Right lobe of liver (tissue), 6 donors: ENCODE data around the gene MEA1. TPM values are rescaled to one million over a fixed set of nuclear protein-coding genes. Genes with fewer than 3 reads are reported as not detected.
A peak's percentile ranks its signal among the peaks of the same experiment; 100 is the strongest.

Source experiments
- ATAC-seq, 4 donors: fragments of 200-7000 bp; cut with Tn5 transposase; one replicate each; pipeline ENCODE4 v1.9.1; 2020; ENCODE audit warnings: mild to moderate bottlenecking in 4 of 4, moderate library complexity in 4 of 4
- DNase-seq, 3 donors: peaks; one replicate each; pipeline ENCODE4 v3.0.0-alpha.2; 2020
- H3K27ac ChIP-seq, 3 donors: fragments of 200-600 bp; one replicate each; pipeline ENCODE4 v1.8.0; 2022
- H3K27me3 ChIP-seq, 2 donors: fragments of 200-600 bp; one replicate each; pipeline ENCODE4 v1.8.0; 2022
- H3K36me3 ChIP-seq, 4 donors: fragments of 200-600 bp; sonication (generic) in 1 of 4; one replicate each; pipeline versions ENCODE4 v1.5.1 to v1.8.0; 2017 to 2022; ENCODE audit warnings: control low read depth in 1 of 4
- H3K4me1 ChIP-seq, 4 donors: fragments of 200-600 bp; sonication (generic) in 1 of 4; one replicate each; pipeline versions ENCODE4 v1.5.1 to v1.8.0; 2017 to 2022; ENCODE audit warnings: control low read depth in 1 of 4
- H3K4me3 ChIP-seq, 3 donors: fragments of 200-600 bp; one replicate each; pipeline ENCODE4 v1.8.0; 2022
- H3K9me3 ChIP-seq, 4 donors: fragments of 200-600 bp; sonication (generic) in 1 of 4; one replicate each; pipeline versions ENCODE4 v1.5.1 to v1.8.0; 2017 to 2022; ENCODE audit warnings: control low read depth in 1 of 4
- CTCF ChIP-seq, 4 donors: fragments of 200-600 bp in 3 of 4; fragments of 450-650 bp in 1 of 4; IDR thresholded peaks; one replicate each; pipeline versions ENCODE4 v1.5.1 to v1.8.0; 2016 to 2022; ENCODE audit warnings: antibody characterized with exemption in 4 of 4, mild to moderate bottlenecking in 2 of 4
- POLR2A ChIP-seq: fragments of 450-650 bp; IDR thresholded peaks from one replicate; pipeline ENCODE4 v1.6.1; 2017; ENCODE audit warnings: antibody characterized with exemption, mild to moderate bottlenecking
- WGBS: methylation state at CpG from one replicate; pipeline ENCODE4 v1.1.6; 2018; ENCODE audit warnings: low coverage, low lambda C conversion rate; ENCODE audit not compliant: insufficient coverage; ENCODE audit errors: missing lambda C conversion rate; 5-methylcytosine and 5-hydroxymethylcytosine counted together
- intact Hi-C, 2 donors: fragments of 100-400 bp; cut with DNase I; formaldehyde crosslinking; loops; one replicate each; pipeline versions ENCODE4 v1.11.2 to v1.14.1; 2022
- total RNA-seq, 6 experiments: library from RNA; depleted of rRNA in 2 of 6; stranded (reverse); fragments of >200 nt in 2 of 6; fragmentation: NEBNext Ultra II Directional in 3 of 6; extraction: Animal tissue kit (Norgen Biotek cat#: 25700) in 3 of 6; gene quantifications; one replicate each; pipeline versions ENCODE4 v1.1.0 to v1.2.4, GENCODE V29; 2016 to 2023
- donor health status: DM: no; HTN: yes; CAD: no.
- donor health status: DM: no; HTN: no; CAD: no.
- donor health status: DM: no; HTN: no; CAD: no.
- donor health status: DM: no; HTN: yes; CAD: no.
- donor health status: DM: no; HTN: yes; CAD: no.

Gene MEA1
- total RNA-seq, 6 experiments from 2014 or later: 19.1 to 39.1 (median 25.2) TPM

DNA sequence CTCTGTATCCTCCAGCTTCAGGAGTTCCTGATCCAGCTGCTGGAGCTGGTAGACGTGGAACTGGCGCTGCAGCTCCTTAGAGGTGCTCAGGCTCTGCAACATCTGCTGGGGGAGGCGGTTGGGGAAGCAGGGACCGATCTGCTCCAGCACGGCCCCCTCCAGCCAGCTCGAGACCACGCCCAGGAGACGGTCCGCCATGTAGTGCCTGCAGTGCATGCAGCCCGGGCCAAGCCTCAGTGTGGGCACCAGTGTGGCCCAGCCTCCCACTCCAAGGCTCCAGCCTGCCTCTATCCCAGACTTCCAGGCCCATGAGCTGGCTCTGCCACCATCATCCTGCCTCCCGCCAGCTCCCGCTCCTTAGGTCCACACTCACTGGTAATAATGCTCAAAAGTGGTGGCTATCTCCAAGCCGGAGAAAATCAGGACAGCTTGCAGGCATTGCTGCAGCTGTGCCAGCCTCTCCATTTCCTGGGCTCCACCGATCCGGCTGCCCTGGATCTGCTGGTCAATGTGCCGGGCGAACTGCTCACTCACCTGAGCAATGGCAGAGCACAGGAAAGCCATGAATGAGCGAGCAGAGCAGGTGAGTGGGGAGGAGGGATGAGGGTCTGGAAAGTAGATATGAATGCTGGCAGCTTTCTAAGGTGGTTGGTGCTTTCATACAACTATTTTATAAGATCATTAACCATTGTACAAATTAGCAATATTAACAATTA is 27.0 kb upstream of the MEA1 start:
- Histone ChIP-seq H3K36me3 (peaks cover 0 to 22% (median 14%) of the 10 kb centered on the region in 4 donors), H3K9me3 (no peaks in the 10 kb centered on the region), H3K4me3 (no peak overlapping the region), H3K4me1 (peaks cover 0 to 7% (median 0%) of the 10 kb centered on the region in 4 donors), H3K27me3 (no peaks in the 10 kb centered on the region), H3K27ac (no peak overlapping the region)
- ATAC-seq (no peak), DNase-seq (no peak)
- TF ChIP-seq CTCF (IDR thresholded peaks at IDR 0.05): no peak
- no peak for TF ChIP-seq POLR2A
- 89% methylated on average over 3 of the region's 18 CpGs for WGBS
- intact Hi-C loops: loop anchor here in 1 of 2 donors (10.0 kb wide), 1 partner anchor 136 kb away; no protein-coding TSS in a partner anchor

DNA sequence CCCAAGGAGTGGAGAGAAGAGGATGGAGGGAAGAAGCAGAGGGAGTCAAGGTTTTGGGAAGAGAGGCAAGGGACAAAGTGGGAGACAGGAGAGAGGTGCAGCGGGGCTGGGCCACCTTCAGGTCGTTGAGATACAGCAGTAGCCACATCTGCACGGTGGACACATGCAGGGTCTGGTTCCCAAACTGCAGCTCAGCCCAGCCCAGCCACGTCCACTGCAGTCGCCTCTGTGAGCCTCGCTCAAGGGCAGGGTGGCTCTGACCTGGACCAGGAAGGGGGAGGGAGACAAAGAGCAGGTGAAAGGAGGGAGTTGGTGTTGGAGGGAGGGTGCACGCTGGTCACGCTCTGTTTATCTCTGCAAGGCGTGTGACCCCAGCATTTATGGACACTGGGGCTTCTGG is 25.0 kb upstream of the MEA1 start:
- no peak for ATAC-seq
- Histone ChIP-seq H3K4me1 (peaks cover 0 to 11% (median 0%) of the 10 kb centered on the region in 4 donors), H3K27me3 (no peaks in the 10 kb centered on the region), H3K4me3 (no peak overlapping the region), H3K9me3 (no peaks in the 10 kb centered on the region), H3K36me3 (peaks cover 0 to 22% (median 14%) of the 10 kb centered on the region in 4 donors), H3K27ac (no peak overlapping the region)
- intact Hi-C loops: no loop called here
- DNase-seq: no peak
- TF ChIP-seq CTCF (IDR thresholded peaks at IDR 0.05) (no peak), POLR2A (no peak)
- WGBS: 81% methylated on average over 3 of the region's 9 CpGs

DNA sequence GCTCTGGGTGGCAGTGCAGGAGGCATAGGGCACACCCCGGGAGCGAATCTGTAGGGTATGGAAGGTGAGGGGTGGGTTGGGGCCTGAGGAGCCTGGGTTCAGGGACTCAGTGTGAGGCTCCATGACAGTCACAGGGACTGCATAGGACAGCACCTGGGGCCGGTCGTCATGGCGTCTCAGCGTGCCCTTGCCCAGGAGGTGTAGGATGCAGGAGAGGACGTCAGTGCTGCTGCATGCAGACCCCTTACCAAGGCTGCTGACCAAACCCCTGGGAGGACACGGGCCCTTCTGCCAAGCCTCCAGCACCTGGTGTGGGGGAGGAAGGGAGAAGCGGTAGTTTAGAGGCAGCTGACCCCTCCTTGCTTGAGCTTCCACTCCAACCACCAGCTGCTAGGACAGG is 24.0 kb upstream of the MEA1 start:
- WGBS: 94% methylated on average over 3 of the region's 9 CpGs
- Histone ChIP-seq H3K4me1 (peaks cover 0 to 11% (median 0%) of the 10 kb centered on the region in 4 donors), H3K27me3 (no peaks in the 10 kb centered on the region), H3K27ac (no peak overlapping the region), H3K9me3 (no peaks in the 10 kb centered on the region), H3K36me3 (peaks cover 0 to 22% (median 10%) of the 10 kb centered on the region in 4 donors), H3K4me3 (no peak overlapping the region)
- ATAC-seq: peak in 1 of 4 donors; percentile 4
- no peak for TF ChIP-seq CTCF (IDR thresholded peaks at IDR 0.05)
- TF ChIP-seq POLR2A: no peak
- intact Hi-C loops: no loop called here
- DNase-seq: no peak

DNA sequence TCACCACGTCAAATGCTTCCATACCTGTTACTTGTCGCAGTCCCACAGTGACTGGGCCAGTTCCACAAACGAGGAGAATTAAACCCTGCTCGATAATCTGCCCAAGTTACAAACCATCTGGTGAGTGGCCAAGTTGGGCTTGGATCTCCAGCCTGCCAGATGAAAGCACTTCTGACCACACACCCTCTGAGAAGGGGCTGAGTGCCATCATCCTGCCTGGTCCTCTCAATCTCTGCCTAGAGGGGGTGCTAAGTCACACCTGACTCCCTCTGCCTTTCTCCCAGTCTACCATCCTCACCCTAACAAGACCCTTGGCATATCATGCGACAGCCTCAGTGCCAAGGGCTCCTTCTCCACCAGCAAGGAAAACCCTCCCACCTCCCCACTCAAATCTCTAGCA is 23.5 kb upstream of the MEA1 start:
- ATAC-seq: no peak
- Histone ChIP-seq H3K36me3 (peaks cover 0 to 19% (median 7%) of the 10 kb centered on the region in 4 donors), H3K27ac (no peak overlapping the region), H3K4me1 (peaks cover 0 to 11% (median 0%) of the 10 kb centered on the region in 4 donors), H3K9me3 (no peaks in the 10 kb centered on the region), H3K4me3 (no peak overlapping the region), H3K27me3 (no peaks in the 10 kb centered on the region)
- intact Hi-C loops: no loop called here
- no peak for TF ChIP-seq CTCF (IDR thresholded peaks at IDR 0.05)
- no peak for TF ChIP-seq POLR2A
- 100% methylated on average over 1 of the region's 5 CpGs for WGBS
- DNase-seq: no peak
